ENCODE measurements around the gene TGFBR3.

DNA sequence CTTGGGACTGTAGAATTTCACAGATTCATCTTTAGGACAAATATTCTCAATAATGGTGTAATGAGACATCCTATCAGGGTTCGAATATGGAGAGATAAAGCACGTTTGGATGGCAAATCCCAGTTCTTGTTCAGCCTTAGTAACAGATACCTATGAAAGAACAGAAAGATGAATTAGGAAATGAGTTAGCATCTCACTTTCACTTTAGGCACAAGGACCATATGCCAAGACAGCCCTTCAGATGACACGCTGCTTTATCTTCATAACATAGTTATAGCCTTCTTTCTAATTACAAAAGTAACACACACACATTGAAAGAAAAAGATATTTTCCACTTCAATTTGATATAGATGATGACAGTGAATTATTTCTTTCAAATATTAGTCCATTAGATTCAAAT is 173.6 kb downstream of the TGFBR3 start:
- TF ChIP-seq, protein P1, sequence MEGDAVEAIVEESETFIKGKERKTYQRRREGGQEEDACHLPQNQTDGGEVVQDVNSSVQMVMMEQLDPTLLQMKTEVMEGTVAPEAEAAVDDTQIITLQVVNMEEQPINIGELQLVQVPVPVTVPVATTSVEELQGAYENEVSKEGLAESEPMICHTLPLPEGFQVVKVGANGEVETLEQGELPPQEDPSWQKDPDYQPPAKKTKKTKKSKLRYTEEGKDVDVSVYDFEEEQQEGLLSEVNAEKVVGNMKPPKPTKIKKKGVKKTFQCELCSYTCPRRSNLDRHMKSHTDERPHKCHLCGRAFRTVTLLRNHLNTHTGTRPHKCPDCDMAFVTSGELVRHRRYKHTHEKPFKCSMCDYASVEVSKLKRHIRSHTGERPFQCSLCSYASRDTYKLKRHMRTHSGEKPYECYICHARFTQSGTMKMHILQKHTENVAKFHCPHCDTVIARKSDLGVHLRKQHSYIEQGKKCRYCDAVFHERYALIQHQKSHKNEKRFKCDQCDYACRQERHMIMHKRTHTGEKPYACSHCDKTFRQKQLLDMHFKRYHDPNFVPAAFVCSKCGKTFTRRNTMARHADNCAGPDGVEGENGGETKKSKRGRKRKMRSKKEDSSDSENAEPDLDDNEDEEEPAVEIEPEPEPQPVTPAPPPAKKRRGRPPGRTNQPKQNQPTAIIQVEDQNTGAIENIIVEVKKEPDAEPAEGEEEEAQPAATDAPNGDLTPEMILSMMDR (IDR thresholded peaks at IDR 0.05; ENCODE audit: poor library complexity): no peak
- TF ChIP-seq EZH2 (IDR thresholded peaks at IDR 0.05; ENCODE audit: borderline replicate concordance): no peak
